A204.1 (cell line): ENCODE data around the gene SOCS6.
"Not testable (repeated sequence)": the region's sequence is repeated elsewhere in the genome, so short reads cannot be mapped to it uniquely, and the experiment has no call there.

Source experiments
- FAIRE-seq: peaks from 2 replicates; lab custom pipeline; 2012; peaks lifted over from hg19 to GRCh38; lab: Jason Lieb, UNC

SOCS6 gene

DNA sequence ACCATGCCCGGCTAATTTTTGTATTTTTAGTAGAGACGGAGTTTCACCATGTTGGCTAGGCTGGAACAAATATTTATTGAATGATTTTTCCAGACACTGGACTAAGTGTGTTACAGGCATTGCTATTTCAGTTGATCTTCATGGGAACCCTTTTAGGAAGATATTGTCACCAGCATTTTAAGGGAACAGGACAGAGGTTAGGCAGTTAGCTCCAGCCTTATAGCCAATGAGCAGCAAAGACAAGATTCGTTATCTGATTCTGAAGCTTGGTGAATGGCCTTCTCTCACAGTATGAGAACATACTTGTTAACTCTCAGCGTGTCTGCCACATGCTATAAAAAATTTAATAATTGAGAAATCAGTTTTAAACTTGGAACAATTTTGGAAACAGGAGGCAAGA is 73.4 kb downstream of the SOCS6 start:
- no peak for FAIRE-seq

DNA sequence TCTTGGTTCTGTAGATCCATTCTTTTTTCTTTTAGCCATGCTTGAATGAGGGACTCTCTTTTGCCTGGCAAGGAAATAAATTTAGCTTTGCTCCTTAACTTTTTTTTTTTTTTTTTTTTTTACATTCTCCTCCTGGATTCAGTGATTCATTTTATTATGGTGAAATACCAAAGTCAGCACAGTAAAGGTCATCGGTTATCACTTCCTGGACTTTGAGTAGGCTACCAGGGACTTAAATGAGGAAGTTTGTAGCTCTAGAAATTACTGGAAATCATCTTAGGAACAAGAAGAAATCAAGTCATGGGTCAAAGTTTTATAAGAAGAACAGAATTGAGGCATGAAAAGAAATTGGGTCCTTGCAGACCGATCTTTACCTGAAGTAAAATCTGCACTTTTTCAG is 75.0 kb downstream of the SOCS6 start:
- FAIRE-seq, result no peak

DNA sequence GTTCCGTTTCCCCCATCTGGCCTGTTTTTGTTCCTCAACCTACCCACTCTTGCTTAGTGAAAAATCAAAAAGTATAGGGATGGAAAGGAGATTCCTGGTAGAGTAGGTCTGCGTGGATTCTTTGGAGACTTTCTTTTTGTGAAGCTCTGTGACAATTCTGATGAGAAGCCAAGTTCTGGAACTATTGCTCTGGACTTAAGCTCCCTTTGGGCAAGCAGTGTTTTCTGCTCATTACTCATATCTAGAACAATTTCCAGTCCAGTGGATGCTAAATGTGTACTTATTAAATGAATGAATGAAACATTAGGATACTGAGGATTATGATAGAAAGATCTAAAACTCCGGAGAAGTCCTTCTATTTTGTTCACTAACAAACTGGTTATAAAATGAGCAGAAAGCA is 76.5 kb downstream of the SOCS6 start:
- no peak for FAIRE-seq

DNA sequence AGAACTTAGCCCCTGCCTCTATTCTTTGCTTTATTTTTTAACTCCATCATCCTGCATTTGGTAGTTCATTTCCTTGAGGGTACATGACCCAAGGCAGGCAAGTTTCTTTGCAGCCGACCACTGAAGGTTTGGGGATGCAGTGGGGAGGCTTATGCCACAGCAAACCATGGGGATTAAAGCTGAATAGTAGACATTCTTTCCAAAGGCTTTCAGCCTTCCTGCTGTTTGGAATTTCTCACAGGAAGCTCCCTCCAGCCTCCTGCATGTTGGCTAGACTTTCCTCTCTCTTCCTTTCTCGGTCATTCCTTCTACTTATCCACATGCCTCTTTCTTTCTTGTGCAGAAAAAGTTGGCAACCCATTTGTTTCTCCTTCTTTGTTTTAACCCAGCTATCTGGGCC is 77.3 kb downstream of the SOCS6 start:
- no peak for FAIRE-seq

DNA sequence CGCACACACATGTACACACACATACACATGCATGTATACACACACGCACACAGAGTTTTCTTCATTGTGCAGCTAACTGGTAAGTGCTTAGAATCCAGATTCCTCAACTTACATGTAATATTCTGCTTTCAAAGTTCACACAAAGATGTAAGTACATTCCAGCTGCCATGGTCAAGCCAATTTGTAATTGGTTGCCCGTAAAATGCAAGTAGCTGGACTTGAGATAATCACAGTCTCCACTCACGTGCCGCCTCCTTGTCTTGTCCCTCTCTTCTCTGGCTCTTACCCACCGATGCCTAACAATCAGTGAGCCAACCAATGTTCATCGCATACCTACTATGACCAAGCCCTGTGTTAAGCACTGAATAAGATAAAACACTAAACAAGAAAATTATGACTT is 77.8 kb downstream of the SOCS6 start:
- no peak for FAIRE-seq

DNA sequence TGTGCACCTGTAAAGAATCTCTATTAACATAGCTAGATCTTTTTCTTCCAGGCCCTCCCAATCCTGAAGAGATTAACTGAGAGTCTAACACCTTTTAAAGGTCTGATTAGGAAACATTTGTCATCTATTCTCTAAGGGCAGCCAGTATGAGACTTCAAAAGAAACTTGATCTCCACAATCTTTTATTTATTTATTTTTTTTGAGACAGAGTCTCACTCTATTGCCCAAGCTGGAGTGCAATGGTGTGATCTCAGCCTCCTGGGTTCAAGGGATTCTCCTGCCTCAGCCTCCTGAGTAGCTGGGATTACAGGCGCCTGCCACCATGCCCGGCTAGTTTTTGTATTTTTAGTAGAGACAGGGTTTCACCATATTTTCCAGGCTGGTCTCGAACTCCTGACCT is 78.5 kb downstream of the SOCS6 start:
- not testable (repeated sequence) for FAIRE-seq

DNA sequence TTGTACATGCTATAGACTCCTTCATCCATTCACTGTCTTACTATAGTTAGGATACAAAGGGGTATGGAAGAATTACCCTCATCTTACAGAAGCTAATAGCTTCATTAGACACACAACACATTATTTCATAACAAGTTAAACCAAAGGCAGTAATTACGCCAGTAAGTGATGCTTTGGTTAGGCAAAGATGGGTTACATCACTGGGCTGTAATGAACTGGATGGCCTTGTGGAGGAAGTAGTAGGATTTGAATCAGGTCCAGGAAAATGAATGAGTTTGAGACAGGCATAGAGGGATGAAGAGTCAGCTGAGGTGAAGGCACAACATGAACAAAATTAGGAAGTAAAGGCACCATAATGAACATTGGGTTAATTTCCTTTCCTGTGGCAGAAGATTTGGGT is 80.1 kb downstream of the SOCS6 start:
- FAIRE-seq, result no peak

DNA sequence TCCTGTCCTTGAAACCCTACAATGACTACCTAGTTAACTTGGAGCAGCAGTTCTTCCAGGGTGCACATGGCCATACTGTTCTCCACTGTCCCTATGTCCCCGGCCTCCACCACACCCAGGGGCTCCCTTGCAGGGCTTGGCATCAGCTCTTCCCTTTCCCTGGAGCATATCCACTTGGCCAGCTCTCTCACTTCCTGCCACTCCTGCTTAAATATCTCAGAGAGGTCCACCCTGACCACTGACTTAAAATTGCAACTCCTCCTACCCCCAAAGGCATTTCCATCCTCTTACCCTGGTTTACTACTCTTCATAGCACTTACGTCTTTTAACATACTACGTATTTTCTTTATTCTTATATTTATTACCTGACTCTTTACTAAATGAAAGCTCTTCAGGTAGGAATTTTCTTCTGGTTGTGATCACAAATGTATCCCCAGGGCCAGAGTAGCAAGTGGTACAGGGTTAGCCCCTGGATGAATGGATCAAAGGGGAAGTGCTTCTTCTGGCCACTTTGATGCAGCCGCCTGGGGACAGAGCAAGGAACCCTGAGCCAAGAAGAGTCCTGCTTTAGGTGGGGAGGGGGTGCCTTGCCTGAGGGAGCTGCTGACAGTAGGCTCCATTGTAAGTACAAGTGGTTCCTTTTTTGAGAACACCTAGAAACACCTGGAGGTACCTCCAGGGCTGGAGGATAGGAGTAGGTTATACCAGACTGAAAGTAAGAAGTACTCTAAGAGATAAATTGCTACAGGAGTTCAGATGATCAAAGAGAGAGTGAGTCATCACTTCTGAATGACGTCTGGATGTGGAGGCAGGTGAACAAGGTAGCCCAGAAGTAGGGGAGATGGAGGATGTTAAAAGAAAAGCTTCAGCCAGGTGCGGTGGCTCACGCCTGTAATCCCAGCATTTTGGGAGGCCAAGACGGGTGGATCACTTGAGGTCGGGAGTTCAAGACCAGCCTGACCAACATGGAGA is 82.2 kb downstream of the SOCS6 start:
- FAIRE-seq, result no peak

DNA sequence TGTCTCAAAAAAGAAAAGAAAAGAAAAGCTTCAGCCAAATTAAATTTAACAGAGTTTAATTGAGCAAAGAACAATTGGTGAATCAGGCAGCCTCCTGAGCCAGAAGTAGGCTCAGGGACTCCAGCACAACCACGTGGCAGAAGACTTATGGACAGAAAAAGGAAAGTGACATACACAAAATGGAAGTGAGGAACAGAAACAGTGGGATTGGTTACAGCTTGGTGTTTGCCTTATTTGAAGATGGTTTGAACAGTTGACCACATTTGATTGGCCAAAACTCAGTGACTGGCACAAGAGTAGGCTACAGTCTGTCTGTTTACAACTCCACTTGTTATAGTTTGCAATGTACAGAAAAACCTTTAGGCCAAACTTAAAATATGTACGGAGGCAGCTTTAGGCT is 83.1 kb downstream of the SOCS6 start:
- FAIRE-seq, result no peak

DNA sequence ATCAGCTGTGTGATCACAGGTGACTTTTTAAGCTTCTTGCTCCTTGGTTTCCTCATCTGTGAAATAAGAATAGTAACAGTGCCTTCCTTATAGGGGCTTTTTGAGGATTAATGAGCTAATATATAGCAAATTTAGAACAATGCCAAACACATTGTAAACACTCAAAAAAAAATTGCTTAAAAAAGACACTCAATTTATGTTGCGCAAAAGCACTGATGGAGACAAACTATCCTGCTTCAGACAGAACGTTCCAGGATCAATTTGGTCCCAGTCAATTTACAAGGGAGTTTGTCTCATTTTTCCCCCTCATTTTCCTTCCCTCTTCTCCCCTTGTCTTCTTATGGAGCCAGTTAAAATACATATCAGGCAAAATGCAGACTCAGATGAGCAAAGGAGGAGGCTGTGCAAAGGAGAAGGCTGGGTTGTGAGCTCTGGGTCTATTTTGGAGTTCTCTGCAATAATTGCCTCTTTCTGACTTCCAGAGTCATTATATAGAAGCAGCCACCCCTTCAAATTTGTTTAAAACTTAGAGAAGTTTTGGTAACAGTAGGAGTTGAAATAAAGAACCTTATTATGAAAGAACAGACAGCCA is 83.7 kb downstream of the SOCS6 start:
- FAIRE-seq, result no peak

DNA sequence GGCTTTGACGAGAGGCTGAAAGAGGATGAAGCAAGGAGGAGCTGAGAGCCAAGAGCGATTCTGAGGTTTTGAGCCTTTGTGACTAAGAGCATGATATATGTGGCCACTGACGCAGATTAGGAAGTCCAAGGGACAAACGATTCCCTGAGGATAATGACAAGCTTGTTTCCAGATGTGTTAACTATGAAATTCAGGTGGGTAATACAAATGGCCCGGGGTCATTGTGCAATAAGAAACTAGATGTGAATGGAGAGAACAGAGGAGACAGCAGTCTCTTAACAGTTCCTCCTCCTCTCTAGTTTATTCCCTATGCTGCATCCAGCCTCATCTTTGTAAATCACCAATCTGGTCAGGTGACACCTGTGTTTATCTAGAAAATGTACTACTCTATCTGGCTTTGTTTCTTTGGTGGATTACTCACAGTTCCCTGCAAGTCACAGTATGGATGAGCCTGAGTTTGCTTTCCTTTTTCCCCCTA is 84.2 kb downstream of the SOCS6 start:
- no peak for FAIRE-seq

DNA sequence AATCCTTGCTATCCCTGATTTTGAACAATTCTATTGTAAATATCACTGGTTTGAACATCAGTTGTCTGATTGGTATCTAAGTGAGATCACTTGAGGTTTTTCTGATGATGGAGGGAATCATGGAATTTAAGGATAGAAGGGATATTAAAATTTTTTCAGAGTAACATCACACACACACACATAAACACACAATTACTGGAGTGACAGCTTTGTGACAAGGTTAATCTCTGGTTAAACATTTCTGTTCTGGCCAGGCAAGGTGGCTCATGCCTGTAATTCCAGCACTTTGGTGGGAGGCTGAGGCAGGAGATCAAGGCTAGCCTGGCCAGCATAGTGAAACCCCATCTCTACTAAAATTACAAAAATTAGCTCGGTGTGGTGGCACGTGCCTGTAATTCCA is 85.3 kb downstream of the SOCS6 start:
- FAIRE-seq, result no peak

DNA sequence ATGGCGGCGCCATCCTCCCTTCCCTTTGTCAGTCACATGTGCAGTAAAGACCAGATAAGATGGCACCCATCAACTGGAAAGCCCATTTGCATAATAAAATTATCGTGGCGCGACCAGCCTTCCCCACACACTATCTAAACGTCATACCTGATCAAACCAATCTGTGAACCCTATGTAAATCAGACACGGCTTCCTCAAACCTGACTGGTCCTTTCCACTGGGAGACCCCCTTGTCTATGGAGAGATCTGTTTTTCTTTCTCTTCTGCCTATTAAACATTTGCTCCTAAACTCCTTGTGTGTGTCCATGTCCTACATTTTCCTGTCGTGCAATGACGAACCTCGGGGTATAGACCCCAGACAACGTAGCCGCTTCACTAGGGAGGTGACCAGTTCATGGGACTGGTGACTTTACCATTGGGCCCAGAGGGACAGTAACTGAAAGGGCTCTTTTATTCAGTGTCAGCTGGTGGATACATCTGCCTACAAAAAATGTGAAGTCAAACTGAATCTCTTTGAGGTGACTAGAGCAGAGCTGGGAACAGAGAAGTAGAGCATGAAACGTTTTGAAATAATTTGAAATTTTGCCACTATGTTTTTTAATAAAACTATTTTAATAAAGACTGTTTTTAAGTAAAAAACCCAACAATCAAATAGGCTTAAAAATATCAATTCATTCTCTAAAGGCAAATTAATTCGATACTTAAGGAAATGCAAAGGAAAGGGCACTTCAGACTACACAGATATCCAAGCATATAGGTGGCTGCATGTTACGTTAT is 87.5 kb downstream of the SOCS6 start:
- FAIRE-seq, result no peak

DNA sequence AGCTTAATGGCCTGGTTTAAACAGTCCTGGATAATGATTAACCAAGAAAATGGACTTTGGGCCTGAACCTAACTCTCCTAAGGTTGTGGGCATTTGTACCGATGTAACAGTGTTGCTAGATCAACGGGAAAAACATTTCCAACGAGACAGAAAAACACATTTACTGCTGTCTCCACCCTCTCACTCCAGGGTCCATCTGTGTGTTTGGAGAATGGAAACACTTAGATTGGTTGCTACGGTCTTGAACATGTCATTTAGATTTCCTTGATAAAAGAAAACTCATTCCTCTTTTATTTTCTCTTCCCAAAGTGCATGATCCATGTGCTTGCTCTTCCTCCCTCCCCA is 88.0 kb downstream of the SOCS6 start:
- no peak for FAIRE-seq

DNA sequence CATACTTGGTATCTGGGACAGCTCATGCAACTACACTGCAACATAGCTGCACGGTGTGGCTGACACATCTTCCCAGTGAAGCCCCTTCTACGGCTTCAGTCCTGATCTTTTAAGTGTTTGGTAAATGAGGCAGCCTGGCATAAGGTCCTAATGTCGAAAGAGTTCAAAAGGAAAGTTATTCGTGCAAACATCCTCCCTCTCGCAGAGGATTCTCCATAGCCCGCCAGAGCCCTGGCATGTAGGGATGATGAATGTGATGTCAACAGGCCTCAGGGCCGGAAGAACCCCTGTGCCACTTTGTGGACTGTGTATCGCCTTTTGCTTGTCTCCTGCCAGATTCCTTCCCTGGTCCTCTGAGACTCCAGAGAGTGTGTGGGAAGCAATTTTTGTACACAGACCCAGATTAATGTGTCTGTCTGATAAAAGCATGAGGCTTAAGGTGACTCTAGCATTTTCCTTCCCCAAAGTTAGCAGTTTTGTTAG is 88.5 kb downstream of the SOCS6 start:
- FAIRE-seq, result no peak

DNA sequence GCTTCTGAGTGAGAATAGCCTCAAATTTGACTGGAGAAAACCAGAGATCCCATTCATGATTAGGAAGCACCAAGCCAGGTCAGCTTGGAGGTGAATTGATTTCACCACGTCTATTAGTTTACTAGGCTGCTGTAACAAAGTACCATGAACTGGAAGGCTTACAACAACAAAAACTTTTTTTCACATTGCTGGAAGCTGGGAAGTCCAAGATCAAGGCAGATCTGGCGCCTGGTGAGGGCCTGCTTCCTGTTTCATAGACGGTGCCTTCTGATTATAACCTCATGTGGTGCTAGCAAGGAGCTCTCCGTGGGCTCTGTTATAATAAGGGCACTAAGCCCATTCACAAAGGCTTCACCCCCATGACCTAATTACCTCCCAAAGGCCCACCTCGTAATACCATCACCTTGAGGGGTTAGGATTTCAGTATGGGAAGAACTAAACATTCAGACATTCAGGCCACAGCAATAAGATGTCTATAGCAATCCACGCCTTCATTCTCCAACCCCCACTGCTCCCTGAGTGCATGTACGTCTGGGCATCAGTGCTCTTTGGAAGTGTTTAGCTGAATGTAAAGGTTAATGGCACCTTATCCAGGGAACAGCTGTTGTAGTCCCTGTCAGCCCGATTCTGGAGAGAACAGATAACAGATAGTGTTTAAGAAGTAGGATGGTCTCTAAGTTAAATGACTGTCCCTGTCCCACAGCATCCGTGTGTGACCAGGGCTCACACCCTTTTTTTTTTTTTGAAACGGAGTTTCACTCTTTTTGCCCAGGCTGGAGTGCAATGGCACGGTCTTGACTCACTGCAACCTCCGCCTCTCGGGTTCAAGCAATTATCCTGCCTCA is 89.2 kb downstream of the SOCS6 start:
- no peak for FAIRE-seq
